ENCODE results near the gene ILK.
A peak's percentile ranks its signal among the peaks of the same experiment; 100 is the strongest.

Gene ILK

GRCh38 chr11:6604790-6605189 lies 1.2 kb downstream of the ILK start:
- Histone ChIP-seq H3K4ac (ENCODE audit: low read depth in 1 of 2, low read length in 2 of 2) (no peak overlapping the region), H3K36me3 (ENCODE audit: control insufficient read depth in 1 of 2, insufficient read depth in 2 of 2, low read depth in 1 of 2, low read length in 2 of 2) (peaks cover 41 to 50% of the 10 kb centered on the region in 2 experiments), H4K8ac (ENCODE audit: low read length) (no peak overlapping the region), H3K79me1 (replicated peaks; ENCODE audit: low read length, poor library complexity, severe bottlenecking) (peaks cover 26% of the 10 kb centered on the region), H4K91ac (ENCODE audit: low read length) (no peak overlapping the region), H2BK5ac (ENCODE audit: low read depth, low read length, poor library complexity, severe bottlenecking) (no peak overlapping the region), H3K27me3 (ENCODE audit: control insufficient read depth in 1 of 2, insufficient read depth in 1 of 2, low read length in 2 of 2) (no peaks in the 10 kb centered on the region), H3K4me2 (ENCODE audit: low read length, poor library complexity, severe bottlenecking) (peak overlapping the region; percentile 50), H2BK15ac (ENCODE audit: low read depth, poor library complexity, severe bottlenecking) (no peak overlapping the region), H2AK5ac (ENCODE audit: low read length, severe bottlenecking) (no peak overlapping the region), H3K9ac (ENCODE audit: low read length) (peak overlapping the region; percentile 93), H3K14ac (ENCODE audit: low read length in 2 of 2) (no peak overlapping the region), H3K4me3 (ENCODE audit: insufficient read depth in 1 of 2, low read depth in 1 of 2, low read length in 2 of 2) (peak overlapping the region in 1 of 2 experiments; percentile 98), H3K27ac (ENCODE audit: low read length, poor library complexity, severe bottlenecking) (peak overlapping the region; percentile 92), H3K18ac (ENCODE audit: low read depth in 1 of 2, low read length in 2 of 2) (no peak overlapping the region), H3K9me3 (ENCODE audit: control insufficient read depth, low read length) (no peaks in the 10 kb centered on the region), H2BK12ac (ENCODE audit: low read length in 2 of 2) (no peak overlapping the region), H3K4me1 (ENCODE audit: control insufficient read depth, insufficient read depth, low read depth, low read length) (peaks cover 20% of the 10 kb centered on the region), H2AFZ (ENCODE audit: low read depth, low read length) (no peak overlapping the region), H3K23ac (ENCODE audit: low read length in 2 of 2) (no peak overlapping the region), H2BK120ac (ENCODE audit: low read depth, low read length) (no peak overlapping the region)
- WGBS: 48% methylated on average over 3 of the region's 3 CpGs
- DNase-seq: no peak

DNA sequence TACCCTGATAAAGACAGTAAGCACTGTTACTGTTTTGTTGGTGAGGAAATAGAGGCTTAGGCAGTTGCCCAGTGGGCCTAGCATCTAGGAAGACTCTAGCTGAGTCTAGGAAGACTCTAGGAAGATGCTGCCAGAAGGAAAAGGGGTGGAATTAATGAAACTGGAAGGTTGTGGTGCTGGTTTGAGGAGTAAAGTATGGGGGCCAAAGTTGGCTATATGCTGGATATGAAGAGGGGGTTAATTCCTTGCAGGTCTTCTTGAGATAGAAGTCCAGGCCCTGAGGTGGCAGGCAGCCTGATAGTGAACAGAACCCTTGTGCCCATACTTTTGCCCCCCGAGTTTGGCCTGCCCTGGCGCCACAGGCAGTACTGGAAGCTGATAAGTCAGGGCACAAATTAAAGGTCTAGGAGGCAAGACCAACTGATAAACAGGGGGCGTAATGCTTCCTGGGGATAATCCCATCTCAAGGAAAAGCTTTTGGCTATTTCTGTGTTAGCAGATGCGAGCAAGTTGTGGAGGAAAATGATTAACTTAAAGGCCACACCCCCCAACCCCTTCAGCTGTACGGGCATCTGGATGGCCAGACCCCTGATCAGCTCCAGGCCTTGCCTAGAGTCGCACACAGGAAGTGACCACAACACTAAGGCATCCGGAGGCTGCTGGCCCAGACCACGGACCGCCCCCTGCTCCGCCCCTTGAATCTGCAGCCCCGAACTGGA lies 3.1 kb downstream of the ILK start:
- peak overlapping the region; percentile 60 for H4K91ac ChIP-seq (ENCODE audit: low read length)
- H2BK15ac ChIP-seq (ENCODE audit: low read depth, poor library complexity, severe bottlenecking): no peak overlapping the region
- H2BK5ac ChIP-seq (ENCODE audit: low read depth, low read length, poor library complexity, severe bottlenecking): peak overlapping the region; percentile 76
- no peak overlapping the region for H2AFZ ChIP-seq (ENCODE audit: low read depth, low read length)
- peak overlapping the region; percentile 75 for H2AK5ac ChIP-seq (ENCODE audit: low read length, severe bottlenecking)
- H3K36me3 ChIP-seq (ENCODE audit: control insufficient read depth in 1 of 2, insufficient read depth in 2 of 2, low read depth in 1 of 2, low read length in 2 of 2): peaks cover 39 to 48% of the 10 kb centered on the region in 2 experiments
- peak overlapping the region; percentile 71 to 86 for H3K18ac ChIP-seq (ENCODE audit: low read depth in 1 of 2, low read length in 2 of 2)
- peak overlapping the region; percentile 75 for H2BK120ac ChIP-seq (ENCODE audit: low read depth, low read length)
- H3K27ac ChIP-seq (ENCODE audit: low read length, poor library complexity, severe bottlenecking): peak overlapping the region; percentile 95
- H4K8ac ChIP-seq (ENCODE audit: low read length): peak overlapping the region; percentile 66
- peaks cover 22% of the 10 kb centered on the region for H3K79me1 ChIP-seq (replicated peaks; ENCODE audit: low read length, poor library complexity, severe bottlenecking)
- H3K4me2 ChIP-seq (ENCODE audit: low read length, poor library complexity, severe bottlenecking): peak overlapping the region; percentile 26
- peaks cover 28% of the 10 kb centered on the region for H3K4me1 ChIP-seq (ENCODE audit: control insufficient read depth, insufficient read depth, low read depth, low read length)
- no peak overlapping the region for H3K14ac ChIP-seq (ENCODE audit: low read length in 2 of 2)
- 4% methylated on average over 10 of the region's 11 CpGs for WGBS
- peak overlapping the region; percentile 93 for H3K9ac ChIP-seq (ENCODE audit: low read length)
- H3K4ac ChIP-seq (ENCODE audit: low read depth in 1 of 2, low read length in 2 of 2): peak overlapping the region; percentile 34 to 96
- no peaks in the 10 kb centered on the region for H3K9me3 ChIP-seq (ENCODE audit: control insufficient read depth, low read length)
- H2BK12ac ChIP-seq (ENCODE audit: low read length in 2 of 2): peak overlapping the region; percentile 20 to 70
- DNase-seq: peak; percentile 97
- H3K4me3 ChIP-seq (ENCODE audit: insufficient read depth in 1 of 2, low read depth in 1 of 2, low read length in 2 of 2): peak overlapping the region in 1 of 2 experiments; percentile 98
- no peaks in the 10 kb centered on the region for H3K27me3 ChIP-seq (ENCODE audit: control insufficient read depth in 1 of 2, insufficient read depth in 1 of 2, low read length in 2 of 2)
- no peak overlapping the region for H3K23ac ChIP-seq (ENCODE audit: low read length in 2 of 2)

DNA sequence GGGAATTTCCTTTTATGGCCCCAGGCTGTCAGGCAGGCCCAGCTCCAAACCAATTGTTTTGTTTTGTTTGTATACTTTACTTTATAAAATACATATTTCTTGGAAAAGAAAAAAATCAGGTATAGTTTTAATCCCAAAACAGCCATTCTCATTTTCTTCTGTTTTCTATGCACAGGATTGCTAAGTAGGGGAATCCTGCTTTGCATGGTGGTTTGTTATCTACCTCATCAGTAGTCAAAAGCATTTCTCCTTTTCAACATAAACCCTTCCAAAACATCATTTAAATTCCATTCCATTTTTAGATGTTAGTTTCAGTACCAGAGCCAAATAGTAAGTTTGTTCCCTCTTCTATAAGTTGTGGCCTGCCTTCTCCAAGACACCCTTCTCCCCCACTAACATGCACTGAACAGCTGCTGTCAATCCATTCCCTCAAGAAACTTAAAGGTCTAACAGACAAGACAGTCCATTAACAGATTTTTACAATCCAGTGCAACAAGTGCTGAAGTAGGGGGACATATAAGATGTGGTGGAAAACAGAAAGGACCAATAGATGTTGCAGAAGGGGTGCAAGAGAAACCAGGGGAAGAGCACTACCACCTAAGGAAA lies 3.7 kb downstream of the ILK start:
- H4K8ac ChIP-seq (ENCODE audit: low read length): no peak overlapping the region
- H2AK5ac ChIP-seq (ENCODE audit: low read length, severe bottlenecking): no peak overlapping the region
- peaks cover 22% of the 10 kb centered on the region for H3K4me1 ChIP-seq (ENCODE audit: control insufficient read depth, insufficient read depth, low read depth, low read length)
- H3K4me2 ChIP-seq (ENCODE audit: low read length, poor library complexity, severe bottlenecking): no peak overlapping the region
- H3K9ac ChIP-seq (ENCODE audit: low read length): peak overlapping the region; percentile 89
- no peaks in the 10 kb centered on the region for H3K9me3 ChIP-seq (ENCODE audit: control insufficient read depth, low read length)
- no peak overlapping the region for H3K23ac ChIP-seq (ENCODE audit: low read length in 2 of 2)
- H2AFZ ChIP-seq (ENCODE audit: low read depth, low read length): no peak overlapping the region
- H3K4ac ChIP-seq (ENCODE audit: low read depth in 1 of 2, low read length in 2 of 2): no peak overlapping the region
- H3K79me1 ChIP-seq (replicated peaks; ENCODE audit: low read length, poor library complexity, severe bottlenecking): peaks cover 20% of the 10 kb centered on the region
- H3K36me3 ChIP-seq (ENCODE audit: control insufficient read depth in 1 of 2, insufficient read depth in 2 of 2, low read depth in 1 of 2, low read length in 2 of 2): peaks cover 37 to 46% of the 10 kb centered on the region in 2 experiments
- H2BK5ac ChIP-seq (ENCODE audit: low read depth, low read length, poor library complexity, severe bottlenecking): no peak overlapping the region
- no peak overlapping the region for H3K18ac ChIP-seq (ENCODE audit: low read depth in 1 of 2, low read length in 2 of 2)
- H3K14ac ChIP-seq (ENCODE audit: low read length in 2 of 2): no peak overlapping the region
- H3K27me3 ChIP-seq (ENCODE audit: control insufficient read depth in 1 of 2, insufficient read depth in 1 of 2, low read length in 2 of 2): no peaks in the 10 kb centered on the region
- no peak for DNase-seq
- peak overlapping the region; percentile 74 for H3K27ac ChIP-seq (ENCODE audit: low read length, poor library complexity, severe bottlenecking)
- H2BK120ac ChIP-seq (ENCODE audit: low read depth, low read length): no peak overlapping the region
- H2BK12ac ChIP-seq (ENCODE audit: low read length in 2 of 2): no peak overlapping the region
- no peak overlapping the region for H2BK15ac ChIP-seq (ENCODE audit: low read depth, poor library complexity, severe bottlenecking)
- H4K91ac ChIP-seq (ENCODE audit: low read length): no peak overlapping the region
- peak overlapping the region in 1 of 2 experiments; percentile 16 for H3K4me3 ChIP-seq (ENCODE audit: insufficient read depth in 1 of 2, low read depth in 1 of 2, low read length in 2 of 2)

DNA sequence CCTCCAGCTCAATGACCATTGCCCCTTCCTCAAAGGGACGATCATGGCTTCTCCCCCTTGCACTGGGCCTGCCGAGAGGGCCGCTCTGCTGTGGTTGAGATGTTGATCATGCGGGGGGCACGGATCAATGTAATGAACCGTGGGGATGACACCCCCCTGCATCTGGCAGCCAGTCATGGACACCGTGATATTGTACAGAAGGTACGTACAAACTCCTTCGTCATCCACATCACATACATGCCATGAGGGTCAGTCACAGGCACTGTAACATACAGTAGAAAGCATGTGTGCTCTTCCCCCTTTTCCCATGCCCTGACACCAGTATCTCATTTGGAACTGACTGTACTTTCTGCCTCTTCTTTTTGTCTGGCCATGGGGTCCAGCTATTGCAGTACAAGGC lies 4.4 kb downstream of the ILK start:
- no peak overlapping the region for H2BK120ac ChIP-seq (ENCODE audit: low read depth, low read length)
- H3K23ac ChIP-seq (ENCODE audit: low read length in 2 of 2): no peak overlapping the region
- H2AK5ac ChIP-seq (ENCODE audit: low read length, severe bottlenecking): peak overlapping the region; percentile 33
- no peak overlapping the region for H4K91ac ChIP-seq (ENCODE audit: low read length)
- no peak overlapping the region for H2AFZ ChIP-seq (ENCODE audit: low read depth, low read length)
- no peak overlapping the region for H3K4me3 ChIP-seq (ENCODE audit: insufficient read depth in 1 of 2, low read depth in 1 of 2, low read length in 2 of 2)
- no peak overlapping the region for H3K4ac ChIP-seq (ENCODE audit: low read depth in 1 of 2, low read length in 2 of 2)
- peaks cover 20% of the 10 kb centered on the region for H3K4me1 ChIP-seq (ENCODE audit: control insufficient read depth, insufficient read depth, low read depth, low read length)
- H3K27me3 ChIP-seq (ENCODE audit: control insufficient read depth in 1 of 2, insufficient read depth in 1 of 2, low read length in 2 of 2): no peaks in the 10 kb centered on the region
- H3K4me2 ChIP-seq (ENCODE audit: low read length, poor library complexity, severe bottlenecking): no peak overlapping the region
- WGBS: 90% methylated on average over 9 of the region's 9 CpGs
- DNase-seq: no peak
- no peaks in the 10 kb centered on the region for H3K9me3 ChIP-seq (ENCODE audit: control insufficient read depth, low read length)
- H3K18ac ChIP-seq (ENCODE audit: low read depth in 1 of 2, low read length in 2 of 2): peak overlapping the region in 1 of 2 experiments; percentile 31
- H2BK15ac ChIP-seq (ENCODE audit: low read depth, poor library complexity, severe bottlenecking): peak overlapping the region; percentile 4
- H3K27ac ChIP-seq (ENCODE audit: low read length, poor library complexity, severe bottlenecking): peak overlapping the region; percentile 74
- H3K36me3 ChIP-seq (ENCODE audit: control insufficient read depth in 1 of 2, insufficient read depth in 2 of 2, low read depth in 1 of 2, low read length in 2 of 2): peaks cover 37 to 46% of the 10 kb centered on the region in 2 experiments
- H2BK12ac ChIP-seq (ENCODE audit: low read length in 2 of 2): no peak overlapping the region
- H4K8ac ChIP-seq (ENCODE audit: low read length): no peak overlapping the region
- peak overlapping the region; percentile 89 for H3K9ac ChIP-seq (ENCODE audit: low read length)
- peaks cover 20% of the 10 kb centered on the region for H3K79me1 ChIP-seq (replicated peaks; ENCODE audit: low read length, poor library complexity, severe bottlenecking)
- H2BK5ac ChIP-seq (ENCODE audit: low read depth, low read length, poor library complexity, severe bottlenecking): no peak overlapping the region
- no peak overlapping the region for H3K14ac ChIP-seq (ENCODE audit: low read length in 2 of 2)
